IPS DF 4.7 (cell line): Measurements from ENCODE around the gene PKP3.
"Not testable (repeated sequence)": the region's sequence is repeated elsewhere in the genome, so short reads cannot be mapped to it uniquely, and the experiment has no call there.

ENCODE experiments used
- DNase-seq: peaks from one replicate; pipeline ENCODE4 v3.0.0-alpha.2; 2013; ENCODE audit warnings: low spot score; ENCODE audit errors: extremely low read depth

PKP3 gene

GRCh38 chr11:395866-396265, 1.9 kb downstream of the PKP3 start:
- DNase-seq, result no peak

GRCh38 chr11:396511-396947, 2.5 kb downstream of the PKP3 start:
- DNase-seq, result no peak

- DNase-seq, result no peak
Observed at GRCh38 chr11:396948-397548, 3.0 kb downstream of the PKP3 start.

GRCh38 chr11:398826-399225, 4.8 kb downstream of the PKP3 start:
- DNase-seq, result no peak

- no peak for DNase-seq
Observed at GRCh38 chr11:399731-400211, 5.8 kb downstream of the PKP3 start.

GRCh38 chr11:400241-400689, 6.3 kb downstream of the PKP3 start:
- no peak for DNase-seq

- not testable (repeated sequence) for DNase-seq
Observed at GRCh38 chr11:401196-401595, 7.2 kb downstream of the PKP3 start.

GRCh38 chr11:403021-403760, 9.2 kb downstream of the PKP3 start:
- no peak for DNase-seq

GRCh38 chr11:403761-404431, 9.9 kb downstream of the PKP3 start:
- no peak for DNase-seq

- DNase-seq, result no peak
Observed at GRCh38 chr11:404551-405264, 10.7 kb downstream of the PKP3 start.

GRCh38 chr11:405323-405953, 11.4 kb downstream of the PKP3 start:
- DNase-seq, result no peak

GRCh38 chr11:405954-406795, 12.2 kb downstream of the PKP3 start:
- DNase-seq, result no peak

GRCh38 chr11:406796-407650, 13.0 kb downstream of the PKP3 start:
- no peak for DNase-seq

- DNase-seq, result no peak
Observed at GRCh38 chr11:407651-408123, 13.7 kb downstream of the PKP3 start.

- no peak for DNase-seq
Observed at GRCh38 chr11:408154-409007, 14.4 kb downstream of the PKP3 start.

- no peak for DNase-seq
Observed at GRCh38 chr11:409008-409599, 15.1 kb downstream of the PKP3 start.

GRCh38 chr11:409600-410483, 15.8 kb downstream of the PKP3 start:
- DNase-seq, result no peak
